C1 segment of cervical spinal cord (tissue), 14 donors: Measurements from ENCODE around the gene CYP4B1.
"Not testable (repeated sequence)": the region's sequence is repeated elsewhere in the genome, so short reads cannot be mapped to it uniquely, and the experiment has no call there.

Source experiments
- DNase-seq, 14 donors: peaks; one replicate each; lab custom pipeline; 2025; lab: John Stamatoyannopoulos, UW

Gene CYP4B1

GRCh38 chr1:46815133-46815532 lies 16.3 kb downstream of the CYP4B1 start:
- no peak for DNase-seq

- DNase-seq: no peak
These were observed 18.1 kb downstream of the CYP4B1 start for GRCh38 chr1:46816930-46817329.

- no peak for DNase-seq
These were observed 19.0 kb downstream of the CYP4B1 start for GRCh38 chr1:46817814-46818213.

- no peak for DNase-seq
These were observed 19.7 kb downstream of the CYP4B1 start for GRCh38 chr1:46818591-46818990.

- no peak for DNase-seq
These were observed 20.5 kb downstream of the CYP4B1 start for GRCh38 chr1:46819335-46819734.

- DNase-seq: no peak
These were observed 21.2 kb downstream of the CYP4B1 start for GRCh38 chr1:46820076-46820475.

GRCh38 chr1:46820560-46821060 lies 21.8 kb downstream of the CYP4B1 start:
- no peak for DNase-seq

- no peak for DNase-seq
These were observed 23.5 kb downstream of the CYP4B1 start for GRCh38 chr1:46822248-46822826.

GRCh38 chr1:46823151-46823550 lies 24.3 kb downstream of the CYP4B1 start:
- no peak for DNase-seq

GRCh38 chr1:46826892-46827291 lies 28.0 kb downstream of the CYP4B1 start:
- DNase-seq: not testable (repeated sequence)

- no peak for DNase-seq
These were observed 31.9 kb downstream of the CYP4B1 start for GRCh38 chr1:46830665-46831322.

- not testable (repeated sequence) for DNase-seq
These were observed 36.6 kb downstream of the CYP4B1 start for GRCh38 chr1:46835469-46835868.

- DNase-seq: not testable (repeated sequence)
These were observed 47.5 kb downstream of the CYP4B1 start for GRCh38 chr1:46846386-46846785.

- not testable (repeated sequence) for DNase-seq
These were observed 58.8 kb downstream of the CYP4B1 start for GRCh38 chr1:46857660-46858065.

GRCh38 chr1:46862348-46862747 lies 63.5 kb downstream of the CYP4B1 start:
- no peak for DNase-seq
